GM19025 (cell line): ENCODE results near the gene RANGAP1.
A peak's percentile ranks its signal among the peaks of the same experiment; 100 is the strongest.

ENCODE experiments used
- ATAC-seq: cut with Tn5 transposase; IDR thresholded peaks from one replicate; pipeline ENCODE4 v1.9.1; 2021; ENCODE audit warnings: mild to moderate bottlenecking, low read depth, moderate library complexity; ENCODE audit not compliant: unreplicated experiment

The RANGAP1 gene

GRCh38 chr22:41204992-41205900 is 80.7 kb downstream of the RANGAP1 start, which contains the start of gene L3MBTL2:
TSS of gene L3MBTL2 (plus strand) at chr22:41205312. CDS start at chr22:41205363, 51 bp downstream.
- ATAC-seq: peak; percentile 97

DNA sequence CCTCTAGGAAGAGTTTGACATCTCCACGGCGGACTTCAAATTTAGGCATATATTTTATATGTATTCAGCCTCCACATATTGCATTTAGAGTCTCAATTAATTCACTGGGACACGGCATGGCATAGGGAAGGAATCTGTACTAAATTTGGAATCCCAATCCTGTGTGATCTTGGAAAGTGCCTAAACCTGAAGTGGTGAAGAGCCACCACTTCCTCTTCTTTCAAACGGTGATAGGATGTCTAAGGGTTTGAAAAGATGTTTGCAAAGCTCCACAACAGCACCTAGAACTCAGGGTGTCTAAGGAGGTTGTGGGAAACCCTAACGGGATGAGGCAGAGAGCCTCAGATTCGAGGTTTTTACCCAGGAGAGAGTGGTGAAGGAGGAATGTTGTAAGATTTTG is 81.9 kb downstream of the RANGAP1 start:
- no peak for ATAC-seq

DNA sequence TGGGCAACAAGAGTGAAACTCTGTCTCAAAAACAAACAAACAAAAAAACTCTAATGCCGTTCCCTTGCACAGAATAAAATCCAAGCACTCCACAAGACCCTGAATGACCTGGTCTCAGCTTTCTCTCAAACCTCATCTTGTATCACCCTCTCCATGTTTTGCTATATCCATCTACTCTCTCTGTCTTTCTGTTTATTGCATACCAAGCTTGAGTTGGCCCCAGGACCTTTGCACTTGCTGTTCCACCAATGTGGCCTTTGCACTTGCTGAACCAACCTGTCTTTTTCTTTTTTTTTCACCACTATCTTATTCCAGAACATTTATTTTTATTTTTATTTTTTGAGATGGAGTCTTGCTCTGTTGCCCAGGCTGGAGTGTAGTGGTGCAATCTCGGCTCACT is 82.9 kb downstream of the RANGAP1 start:
- no peak for ATAC-seq

GRCh38 chr22:41201141-41201540 is 84.8 kb downstream of the RANGAP1 start:
- no peak for ATAC-seq

DNA sequence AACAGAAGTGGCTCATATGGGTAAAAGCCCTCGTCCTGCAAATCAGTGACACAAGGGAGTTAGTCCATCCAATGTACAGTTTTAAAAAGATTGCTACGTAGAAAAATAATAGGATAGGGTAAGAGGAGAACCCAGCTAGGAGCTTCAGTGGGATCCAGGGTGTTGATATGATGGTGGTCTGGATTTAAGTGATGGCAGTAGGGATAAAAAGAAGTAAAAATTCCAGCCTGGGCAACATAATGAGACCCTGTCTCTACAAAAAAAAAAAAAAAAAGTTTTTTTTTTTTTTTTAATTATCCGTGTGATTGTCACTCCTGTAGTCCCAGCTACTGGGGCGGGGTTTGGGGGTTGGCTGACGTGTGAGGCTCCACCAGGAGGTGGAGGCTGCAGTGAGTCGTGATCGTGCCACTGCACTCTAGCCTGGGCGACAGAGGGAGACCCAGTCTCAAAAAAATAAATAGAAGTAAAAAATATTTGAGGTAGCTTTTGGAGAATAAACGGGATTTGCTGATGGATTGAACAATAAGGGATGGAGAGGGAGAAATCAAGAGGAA is 87.9 kb downstream of the RANGAP1 start:
- no peak for ATAC-seq

DNA sequence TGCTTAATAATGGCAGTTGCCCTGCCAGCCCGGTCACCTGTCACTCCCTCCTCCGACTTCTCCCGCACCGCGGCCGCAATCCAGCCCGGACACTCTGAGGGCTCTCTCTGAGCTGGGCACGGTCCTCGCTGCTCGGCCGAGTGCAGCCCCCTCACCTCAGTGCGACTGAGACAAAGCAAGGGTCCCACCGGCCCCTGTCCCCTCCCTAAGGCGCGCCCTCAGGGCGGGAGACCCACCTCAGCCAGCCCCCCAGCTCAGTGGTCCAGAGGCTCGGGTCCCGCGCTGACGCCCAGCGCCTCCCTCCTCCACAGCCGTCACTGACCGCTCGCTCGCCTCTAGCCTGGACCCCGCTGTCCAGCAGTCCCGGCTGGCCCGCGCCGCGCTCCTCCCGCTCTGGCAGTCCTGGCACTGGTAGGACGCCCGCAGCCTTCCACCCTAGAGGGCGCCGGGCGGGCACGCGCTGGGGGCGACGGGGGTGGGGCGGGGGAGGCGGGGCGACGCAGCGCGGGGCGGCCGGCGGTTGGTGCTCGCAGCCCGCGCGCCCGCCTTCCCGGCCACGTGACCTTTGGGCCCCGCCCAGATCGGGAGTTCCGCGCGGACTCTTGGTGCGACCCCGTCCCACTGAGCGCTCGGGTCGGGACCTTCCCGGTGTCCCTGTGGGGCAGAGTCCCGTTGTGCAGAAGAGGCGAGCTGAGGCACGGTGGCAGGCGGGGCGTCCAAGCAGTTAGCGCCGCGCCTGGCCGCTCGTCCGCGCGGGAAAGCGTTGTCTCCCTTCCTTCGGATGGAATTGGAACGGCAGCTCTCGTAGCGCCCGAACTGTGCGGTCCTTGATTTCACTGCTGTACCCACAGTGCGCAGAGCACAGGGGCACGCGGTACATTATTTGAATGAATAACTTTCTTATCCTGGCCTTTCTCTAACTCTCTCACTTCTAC is 88.7 kb downstream of the RANGAP1 start:
- peak; percentile 91 for ATAC-seq
